Neural progenitor cell (in vitro differentiated cells): ENCODE measurements around the gene RBL2.

Experiments used
- EZH2 ChIP-seq: fragments of 200-600 bp; sonication (generic); IDR thresholded peaks from 2 replicates; pipeline ENCODE4 v1.6.1; 2017; ENCODE audit warnings: antibody characterized with exemption, mild to moderate bottlenecking, moderate library complexity
- TF ChIP-seq, protein P1 (sequence below): fragments of 200-600 bp; sonication (generic); IDR thresholded peaks from 2 replicates; pipeline ENCODE4 v1.5.1; 2017; ENCODE audit warnings: antibody characterized with exemption, mild to moderate bottlenecking

DNA sequence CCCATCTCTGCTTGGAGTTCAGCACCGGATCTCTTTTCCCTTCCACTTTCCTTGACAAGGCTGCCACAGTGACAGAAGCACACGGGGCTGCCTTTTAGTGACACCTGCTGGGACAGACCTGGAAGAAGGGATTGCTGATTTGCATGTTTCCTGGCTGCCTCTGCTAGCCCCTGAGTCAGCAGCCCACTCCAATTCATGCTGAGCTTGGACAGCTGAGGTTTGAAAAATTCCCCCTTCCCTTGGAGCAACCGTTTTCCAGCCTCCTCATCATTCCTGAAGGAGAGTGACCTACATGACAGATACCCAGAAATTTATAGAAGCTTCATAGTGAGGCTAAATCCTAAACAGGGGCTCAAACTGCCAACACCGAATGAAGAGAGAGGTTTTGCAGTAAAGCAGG is 18.8 kb upstream of the RBL2 start:
- no peak for TF ChIP-seq EZH2
- TF ChIP-seq, protein P1, sequence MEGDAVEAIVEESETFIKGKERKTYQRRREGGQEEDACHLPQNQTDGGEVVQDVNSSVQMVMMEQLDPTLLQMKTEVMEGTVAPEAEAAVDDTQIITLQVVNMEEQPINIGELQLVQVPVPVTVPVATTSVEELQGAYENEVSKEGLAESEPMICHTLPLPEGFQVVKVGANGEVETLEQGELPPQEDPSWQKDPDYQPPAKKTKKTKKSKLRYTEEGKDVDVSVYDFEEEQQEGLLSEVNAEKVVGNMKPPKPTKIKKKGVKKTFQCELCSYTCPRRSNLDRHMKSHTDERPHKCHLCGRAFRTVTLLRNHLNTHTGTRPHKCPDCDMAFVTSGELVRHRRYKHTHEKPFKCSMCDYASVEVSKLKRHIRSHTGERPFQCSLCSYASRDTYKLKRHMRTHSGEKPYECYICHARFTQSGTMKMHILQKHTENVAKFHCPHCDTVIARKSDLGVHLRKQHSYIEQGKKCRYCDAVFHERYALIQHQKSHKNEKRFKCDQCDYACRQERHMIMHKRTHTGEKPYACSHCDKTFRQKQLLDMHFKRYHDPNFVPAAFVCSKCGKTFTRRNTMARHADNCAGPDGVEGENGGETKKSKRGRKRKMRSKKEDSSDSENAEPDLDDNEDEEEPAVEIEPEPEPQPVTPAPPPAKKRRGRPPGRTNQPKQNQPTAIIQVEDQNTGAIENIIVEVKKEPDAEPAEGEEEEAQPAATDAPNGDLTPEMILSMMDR: peak; percentile 33
